Peyer's patch (tissue), 4 donors: Measurements from ENCODE around the gene NCOA5.

ENCODE experiments used
- CTCF ChIP-seq, 6 experiments: fragments of 450-650 bp in 4 of 6; fragments of 200-600 bp in 2 of 6; sonication (generic) in 1 of 6; IDR thresholded peaks; one replicate each; pipeline ENCODE4 v1.5.1; 2017 to 2019; ENCODE audit warnings: antibody characterized with exemption in 6 of 6, mild to moderate bottlenecking in 3 of 6, moderate library complexity in 1 of 6
- POLR2A ChIP-seq, 2 donors: fragments of 450-650 bp; IDR thresholded peaks; one replicate each; pipeline ENCODE4 v1.5.1; 2017; ENCODE audit warnings: antibody characterized with exemption in 2 of 2, mild to moderate bottlenecking in 2 of 2, moderate library complexity in 2 of 2

GRCh38 chr20:46035253-46035652, 54.5 kb downstream of the NCOA5 start:
- TF ChIP-seq CTCF (IDR thresholded peaks at IDR 0.05) (no peak), POLR2A (IDR thresholded peaks at IDR 0.05) (no peak)
